ENCODE results near the gene GRB2. TPM values are rescaled to one million over a fixed set of nuclear protein-coding genes. Genes with fewer than 3 reads are reported as not detected.

Gene GRB2
- total and polyA plus RNA-seq, 8 donors, result 18.5 to 64.7 (median 30.8) TPM

DNA sequence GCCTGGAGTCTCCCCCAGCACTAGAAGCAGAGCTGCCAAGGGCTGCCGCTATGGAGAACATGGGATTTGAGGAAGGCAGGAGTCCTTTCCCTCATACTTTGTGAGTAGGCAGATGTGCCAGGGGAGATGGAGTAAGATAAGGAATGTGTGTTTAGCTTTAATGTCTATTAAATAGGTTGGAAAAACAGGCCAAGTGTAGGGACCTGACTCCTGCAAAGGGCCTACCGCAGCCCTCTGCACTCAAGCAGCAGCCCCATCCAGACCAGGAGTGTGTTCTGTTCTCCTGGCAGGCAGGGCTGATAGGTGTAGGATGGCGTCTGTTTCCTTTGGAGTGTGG is 132.7 kb downstream of the GRB2 start:
- ATAC-seq, result no peak
- WGBS, 2 donors, result 68% methylated on average over 3 of the region's 3 CpGs
- Histone ChIP-seq H3K4me1 (peaks cover 4 to 12% (median 7%) of the 10 kb centered on the region in 3 donors), H3K36me3 (no peaks in the 10 kb centered on the region), H3K4me3 (no peak overlapping the region), H3K9me3 (no peaks in the 10 kb centered on the region), H3K27me3 (no peaks in the 10 kb centered on the region), H3K27ac (no peak overlapping the region)
- no peak for FAIRE-seq
- no peak for DNase-seq
- TF ChIP-seq, protein P1, sequence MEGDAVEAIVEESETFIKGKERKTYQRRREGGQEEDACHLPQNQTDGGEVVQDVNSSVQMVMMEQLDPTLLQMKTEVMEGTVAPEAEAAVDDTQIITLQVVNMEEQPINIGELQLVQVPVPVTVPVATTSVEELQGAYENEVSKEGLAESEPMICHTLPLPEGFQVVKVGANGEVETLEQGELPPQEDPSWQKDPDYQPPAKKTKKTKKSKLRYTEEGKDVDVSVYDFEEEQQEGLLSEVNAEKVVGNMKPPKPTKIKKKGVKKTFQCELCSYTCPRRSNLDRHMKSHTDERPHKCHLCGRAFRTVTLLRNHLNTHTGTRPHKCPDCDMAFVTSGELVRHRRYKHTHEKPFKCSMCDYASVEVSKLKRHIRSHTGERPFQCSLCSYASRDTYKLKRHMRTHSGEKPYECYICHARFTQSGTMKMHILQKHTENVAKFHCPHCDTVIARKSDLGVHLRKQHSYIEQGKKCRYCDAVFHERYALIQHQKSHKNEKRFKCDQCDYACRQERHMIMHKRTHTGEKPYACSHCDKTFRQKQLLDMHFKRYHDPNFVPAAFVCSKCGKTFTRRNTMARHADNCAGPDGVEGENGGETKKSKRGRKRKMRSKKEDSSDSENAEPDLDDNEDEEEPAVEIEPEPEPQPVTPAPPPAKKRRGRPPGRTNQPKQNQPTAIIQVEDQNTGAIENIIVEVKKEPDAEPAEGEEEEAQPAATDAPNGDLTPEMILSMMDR (IDR thresholded peaks at IDR 0.05), result no peak
- intact Hi-C loops (cut with DNase I), result no loop called here

DNA sequence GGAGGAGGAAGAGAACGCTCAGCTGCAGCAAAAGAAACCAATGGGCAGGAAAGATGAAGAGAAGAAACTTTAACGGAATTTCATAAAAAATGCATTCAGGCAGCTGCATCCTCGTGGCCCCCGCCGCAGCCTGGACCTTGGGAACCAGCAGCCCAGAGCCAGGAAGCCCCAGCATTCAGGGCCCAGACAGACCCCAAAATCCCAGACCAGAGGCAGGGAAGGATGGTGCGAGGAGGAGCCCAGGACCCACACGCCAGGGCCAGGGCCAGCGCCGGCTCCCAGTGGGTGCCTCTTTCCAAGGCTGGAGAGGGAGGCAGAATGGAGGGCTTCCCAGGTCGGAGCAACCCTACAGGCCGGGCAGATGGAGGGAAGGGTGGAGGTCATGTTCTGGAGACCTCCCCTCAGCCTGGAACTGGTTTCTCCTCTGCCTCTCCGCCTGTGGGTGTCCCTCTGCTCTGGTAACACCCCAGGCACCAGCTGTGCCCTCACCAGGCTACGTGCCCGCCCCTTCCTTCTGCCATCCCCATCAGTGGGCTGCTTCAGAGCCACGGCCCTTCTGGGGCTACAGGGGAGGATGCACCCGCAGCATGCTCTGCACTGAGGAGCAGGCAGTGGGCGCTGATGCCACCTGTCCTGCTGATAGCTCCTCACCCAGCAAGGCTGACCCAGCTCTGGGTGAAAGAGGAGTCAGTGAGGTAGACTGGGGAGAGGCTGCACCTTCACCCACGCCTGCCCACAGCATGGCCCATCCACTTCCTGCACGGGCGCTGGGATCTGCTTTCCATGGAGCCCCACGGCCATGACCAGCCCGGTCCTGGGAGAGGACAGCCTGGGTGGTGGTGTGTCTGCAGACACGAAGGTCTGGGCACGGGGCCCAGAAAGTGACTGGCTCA is 133.3 kb downstream of the GRB2 start:
- Histone ChIP-seq H3K36me3 (no peaks in the 10 kb centered on the region), H3K27ac (peak overlapping the region in 1 of 4 donors; percentile 99), H3K9me3 (no peaks in the 10 kb centered on the region), H3K27me3 (no peaks in the 10 kb centered on the region), H3K4me3 (peak overlapping the region; percentile 65 to 91 (median 82)), H3K4me1 (peaks cover 4 to 12% (median 7%) of the 10 kb centered on the region in 3 donors)
- no peak for FAIRE-seq
- 39 to 42% methylated on average over 23 to 24 of the region's 24 CpGs for WGBS, 2 donors
- intact Hi-C loops (cut with DNase I), result no loop called here
- no peak for ATAC-seq
- DNase-seq, result peak in 3 of 6 donors; percentile 40 to 74 (median 61)
- TF ChIP-seq, protein P1 (IDR thresholded peaks at IDR 0.05), result no peak

DNA sequence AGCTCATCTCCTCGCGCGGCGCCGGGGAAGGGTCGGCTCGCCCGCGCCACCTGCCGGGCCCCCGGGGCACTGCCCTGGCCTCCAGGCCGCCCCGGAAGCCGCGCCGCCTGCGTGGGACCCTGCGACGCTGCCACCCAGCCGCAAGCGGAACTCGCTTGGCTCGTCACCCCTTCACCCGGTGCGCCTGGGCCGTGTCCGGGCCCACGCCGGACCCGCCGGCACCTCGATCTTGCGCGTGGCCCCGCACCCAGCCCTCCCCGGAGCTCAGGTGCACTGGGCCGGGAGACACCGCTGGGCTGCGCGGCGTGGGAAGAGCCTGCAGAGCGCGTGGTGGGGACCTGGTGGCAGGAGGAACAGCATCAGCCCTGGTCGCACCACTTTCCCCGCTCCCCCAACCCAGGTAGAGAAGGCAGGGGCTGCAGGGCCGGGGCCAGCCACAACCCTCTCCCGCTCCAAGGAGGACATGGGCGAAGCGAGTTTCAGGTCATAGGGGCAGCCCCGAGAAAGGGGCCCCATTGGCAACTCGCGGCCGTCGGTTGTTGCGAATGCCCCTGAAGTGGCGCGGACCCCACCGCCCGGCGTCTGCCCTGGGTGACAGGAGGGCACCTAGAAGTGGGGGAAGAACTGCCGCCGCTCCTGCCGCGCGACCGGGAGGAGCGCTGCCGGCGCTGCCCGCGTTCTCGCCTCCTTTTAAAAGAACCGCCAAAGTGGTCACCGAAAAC is 134.1 kb downstream of the GRB2 start:
- FAIRE-seq, result no peak
- WGBS, 2 donors, result 0% methylated on average over 57 to 74 of the region's 74 CpGs
- peak; percentile 80 to 87 (median 84) for ATAC-seq

DNA sequence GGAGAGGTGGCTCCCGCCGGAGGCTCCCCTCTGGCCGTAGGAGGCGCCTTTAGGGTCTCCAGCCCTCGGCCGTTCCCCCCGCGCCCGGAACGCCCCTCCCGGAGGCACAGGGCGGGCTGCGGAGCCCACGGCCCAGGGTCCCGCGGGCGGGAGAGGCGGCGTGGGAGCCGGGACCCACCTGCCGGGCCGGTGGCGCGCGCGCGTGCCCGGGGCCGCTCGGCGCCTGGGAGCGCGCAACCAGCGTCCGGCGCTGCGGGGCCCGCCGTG is 134.6 kb downstream of the GRB2 start, which contains the start of gene MIF4GD:
MIF4GD (minus strand) TSS at position 266 of the 267 bp plus-strand sequence. CDS start 1,036 bp downstream, outside the sequence.
- ATAC-seq, result no peak

More for the DNA sequence above, 134.1 kb downstream of the GRB2 start:
- Histone ChIP-seq H3K36me3 (peaks cover 0 to 5% (median 0%) of the 10 kb centered on the region in 3 donors), H3K4me3 (peak overlapping the region; percentile 65 to 91 (median 82)), H3K27me3 (no peaks in the 10 kb centered on the region), H3K4me1 (peaks cover 4 to 12% (median 7%) of the 10 kb centered on the region in 3 donors), H3K9me3 (no peaks in the 10 kb centered on the region), H3K27ac (peak overlapping the region; percentile 77 to 99 (median 96))
- TF ChIP-seq, protein P1 (IDR thresholded peaks at IDR 0.05), result peak; percentile 64 to 83 (median 78)
- DNase-seq, result peak; percentile 70 to 93 (median 86)
- intact Hi-C loops (cut with DNase I), result no loop called here

More for the DNA sequence above, 134.6 kb downstream of the GRB2 start, which contains the start of gene MIF4GD:
- Histone ChIP-seq H3K4me1 (peaks cover 4 to 12% (median 7%) of the 10 kb centered on the region in 3 donors), H3K27me3 (no peaks in the 10 kb centered on the region), H3K27ac (peak within 1 kb of the TSS; percentile 93 to 99 (median 96)), H3K4me3 (peak within 1 kb of the TSS; percentile 80 to 94 (median 88)), H3K9me3 (no peaks in the 10 kb centered on the region), H3K36me3 (peaks cover 2 to 9% (median 2%) of the 10 kb centered on the region in 3 donors)
- intact Hi-C loops (cut with DNase I), result no loop called here
- FAIRE-seq, result no peak
- no peak for DNase-seq
- 0% methylated on average over 4 to 39 of the region's 39 CpGs for WGBS, 2 donors
- TF ChIP-seq, protein P1 (IDR thresholded peaks at IDR 0.05), result no peak

Measured in pancreas (tissue), 10 donors.